Spleen (tissue), 11 donors: ENCODE data around the gene RRAS2. TPM values are rescaled to one million over a fixed set of nuclear protein-coding genes. Genes with fewer than 3 reads are reported as not detected.

Experiments used
- DNase-seq: peaks from one replicate; pipeline ENCODE4 v3.0.0-alpha.2; 2020
- H3K27ac ChIP-seq, 8 donors: fragments of 200-600 bp; sonication (generic) in 7 of 8; 1 replicate in 4 of 8; 2 replicates in 4 of 8; pipeline versions ENCODE4 v1.5.0 to v1.8.0; 2016 to 2021; ENCODE audit warnings: inconsistent platforms in 4 of 8, mild to moderate bottlenecking in 4 of 8, moderate library complexity in 1 of 8
- H3K27me3 ChIP-seq, 7 donors: fragments of 200-600 bp; sonication (generic) in 6 of 7; replicated peaks in 1 of 7; 1 replicate in 4 of 7; 2 replicates in 3 of 7; pipeline versions ENCODE4 v1.5.0 to v1.8.0; 2016 to 2021; ENCODE audit warnings: inconsistent platforms in 3 of 7, mild to moderate bottlenecking in 1 of 7
- H3K36me3 ChIP-seq, 6 donors: fragments of 200-600 bp; sonication (generic) in 5 of 6; 1 replicate in 4 of 6; 2 replicates in 2 of 6; pipeline versions ENCODE4 v1.5.0 to v1.8.0; 2016 to 2021; ENCODE audit warnings: inconsistent platforms in 2 of 6
- H3K4me1 ChIP-seq, 6 donors: fragments of 200-600 bp; sonication (generic) in 5 of 6; 1 replicate in 3 of 6; 2 replicates in 3 of 6; pipeline versions ENCODE4 v1.5.0 to v1.8.0; 2016 to 2021; ENCODE audit warnings: inconsistent platforms in 3 of 6
- H3K4me3 ChIP-seq, 8 donors: fragments of 200-600 bp; sonication (generic) in 7 of 8; 1 replicate in 4 of 8; 2 replicates in 4 of 8; pipeline versions ENCODE4 v1.5.0 to v1.8.0; 2016 to 2021; ENCODE audit warnings: inconsistent platforms in 4 of 8, mild to moderate bottlenecking in 4 of 8, moderate library complexity in 2 of 8
- H3K9me3 ChIP-seq, 8 donors: fragments of 200-600 bp; sonication (generic) in 7 of 8; 1 replicate in 4 of 8; 2 replicates in 4 of 8; pipeline versions ENCODE4 v1.5.0 to v1.8.0; 2016 to 2021; ENCODE audit warnings: inconsistent platforms in 4 of 8
- CTCF ChIP-seq, 11 experiments: fragments of 200-600 bp in 7 of 11; fragments of 450-650 bp in 4 of 11; sonication (generic) in 4 of 11; IDR thresholded peaks in 8 of 11; conservative IDR thresholded peaks in 3 of 11; 1 replicate in 7 of 11; 2 replicates in 4 of 11; pipeline versions ENCODE4 v1.4.0 to v1.8.0; 2016 to 2021; ENCODE audit warnings: antibody characterized with exemption in 11 of 11, inconsistent platforms in 4 of 11, mild to moderate bottlenecking in 1 of 11
- POLR2A ChIP-seq, 3 donors: fragments of 450-650 bp; IDR thresholded peaks; one replicate each; pipeline ENCODE4 v1.5.1; 2017; ENCODE audit warnings: antibody characterized with exemption in 3 of 3, mild to moderate bottlenecking in 1 of 3
- POLR2AphosphoS5 ChIP-seq, 3 donors: sonication (generic); formaldehyde crosslinking; IDR thresholded peaks; one replicate each; pipeline ENCODE4 v1.5.1; 2017; ENCODE audit warnings: antibody characterized with exemption in 3 of 3
- WGBS, 5 donors: extraction: QIAGEN DNeasy Blood & Tissue Kit in 3 of 5; methylation state at CpG; one replicate each; pipeline versions ENCODE4 v1.1.5 to v1.1.7; 2013 to 2018; 5-methylcytosine and 5-hydroxymethylcytosine counted together
- intact Hi-C: fragments of 100-400 bp; cut with DNase I; formaldehyde crosslinking; loops from one replicate; pipeline ENCODE4 v1.15.0; 2023; ENCODE audit warnings: low total_unique reads
- polyA plus RNA-seq, 3 donors: library from polyadenylated mRNA; stranded (reverse); fragments of 200-250 nt; gene quantifications; one replicate each; pipeline ENCODE4 v1.2.1, GENCODE V29; 2013
- total RNA-seq, 7 donors: library from RNA; depleted of rRNA in 3 of 7; stranded (reverse); fragments of >200 nt in 3 of 7; fragmentation: NEBNext Ultra II Directional in 4 of 7; extraction: Animal tissue kit (Norgen Biotek cat#: 25700) in 4 of 7; gene quantifications; one replicate each; pipeline versions ENCODE4 v1.1.0 to v1.2.1, GENCODE V29; 2016 to 2021
- donor health status: healthy with polysubstance abuse.
- donor health status: DM: no; HTN: no; CAD: no; lungs with moderate emphysema.
- donor health status: DM: no; HTN: no; CAD: no.
- donor health status: Bipolar disorder and iron deficiency.
- donor health status: healthy.
- donor health status: DM: no; HTN: no; CAD: no.
- donor health status: DM: yes; HTN: yes; CAD: no.

Gene RRAS2
- total and polyA plus RNA-seq, 10 donors, result 23.7 to 45.8 (median 36.9) TPM

DNA sequence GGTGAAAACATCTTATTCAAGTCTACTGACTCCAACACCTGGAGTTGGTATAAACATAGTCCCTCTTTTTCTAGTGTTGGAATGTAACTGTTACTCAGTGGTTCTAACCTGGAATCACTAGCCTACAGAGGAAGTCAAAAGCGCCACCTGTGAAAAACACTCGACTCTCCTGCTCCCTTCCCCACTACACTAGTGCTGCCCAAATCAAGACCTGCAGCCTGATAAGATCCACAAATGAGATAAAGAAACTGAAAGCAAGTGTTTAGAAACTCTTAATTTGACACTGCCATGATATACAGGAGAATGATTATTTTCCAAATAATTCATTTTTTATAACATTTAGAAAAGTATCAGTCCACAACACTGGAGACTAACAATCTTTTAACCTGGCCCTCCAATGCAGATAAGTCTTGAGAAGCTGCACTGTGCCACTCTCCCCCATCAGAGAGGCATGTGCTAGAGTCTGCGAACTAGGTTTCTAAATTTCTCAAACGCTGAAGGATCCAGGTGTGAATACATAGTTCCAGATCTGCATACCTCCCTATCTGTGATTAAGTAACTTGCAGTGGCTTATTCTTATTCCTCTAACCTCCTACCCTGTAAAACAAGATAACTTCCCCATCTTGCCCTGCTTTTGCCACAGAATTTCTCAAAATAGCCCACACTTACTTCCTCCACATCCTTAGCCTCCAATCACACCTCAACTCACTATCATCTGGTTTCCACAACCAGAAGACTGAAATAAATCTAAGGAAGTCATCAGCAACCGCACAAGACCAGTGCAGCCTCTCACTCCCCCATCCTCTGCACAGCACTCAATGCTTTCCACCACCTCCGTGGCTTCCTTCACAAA lies 88.1 kb downstream of the RRAS2 start:
- DNase-seq, result peak; percentile 58
- intact Hi-C loops, result no loop called here
- TF ChIP-seq CTCF (IDR thresholded peaks at IDR 0.05 in 8 of 11, conservative IDR thresholded peaks at IDR 0.05 in 3 of 11) (no peak), POLR2A (IDR thresholded peaks at IDR 0.05) (no peak), POLR2AphosphoS5 (IDR thresholded peaks at IDR 0.05) (no peak)
- peaks cover 0 to 9% (median 0%) of the 10 kb centered on the region in 6 donors for H3K36me3 ChIP-seq
- H3K27ac ChIP-seq, result peak overlapping the region in 5 of 8 donors; percentile 4 to 50 (median 36)
- no peaks in the 10 kb centered on the region for H3K27me3 ChIP-seq
- H3K9me3 ChIP-seq, result no peaks in the 10 kb centered on the region
- whole genome bisulfite sequencing, 5 donors, result 18 to 36% (median 26%) methylated on average over 6 of the region's 6 CpGs
- H3K4me3 ChIP-seq, result no peak overlapping the region
- peaks cover 12 to 33% (median 24%) of the 10 kb centered on the region in 6 donors for H3K4me1 ChIP-seq

GRCh38 chr11:14269692-14270573 lies 89.0 kb downstream of the RRAS2 start:
- no peak overlapping the region for H3K4me3 ChIP-seq
- TF ChIP-seq CTCF (IDR thresholded peaks at IDR 0.05 in 8 of 11, conservative IDR thresholded peaks at IDR 0.05 in 3 of 11), result no peak
- intact Hi-C loops, result no loop called here
- H3K4me1 ChIP-seq, result peaks cover 12 to 33% (median 24%) of the 10 kb centered on the region in 6 donors
- WGBS, 5 donors, result 58 to 72% (median 68%) methylated on average over 5 of the region's 5 CpGs
- H3K9me3 ChIP-seq, result no peaks in the 10 kb centered on the region
- H3K36me3 ChIP-seq, result peaks cover 0 to 19% (median 0%) of the 10 kb centered on the region in 6 donors
- H3K27ac ChIP-seq, result peak overlapping the region in 2 of 8 donors; percentile 36 to 50
- H3K27me3 ChIP-seq, result no peaks in the 10 kb centered on the region
- no peak for DNase-seq

DNA sequence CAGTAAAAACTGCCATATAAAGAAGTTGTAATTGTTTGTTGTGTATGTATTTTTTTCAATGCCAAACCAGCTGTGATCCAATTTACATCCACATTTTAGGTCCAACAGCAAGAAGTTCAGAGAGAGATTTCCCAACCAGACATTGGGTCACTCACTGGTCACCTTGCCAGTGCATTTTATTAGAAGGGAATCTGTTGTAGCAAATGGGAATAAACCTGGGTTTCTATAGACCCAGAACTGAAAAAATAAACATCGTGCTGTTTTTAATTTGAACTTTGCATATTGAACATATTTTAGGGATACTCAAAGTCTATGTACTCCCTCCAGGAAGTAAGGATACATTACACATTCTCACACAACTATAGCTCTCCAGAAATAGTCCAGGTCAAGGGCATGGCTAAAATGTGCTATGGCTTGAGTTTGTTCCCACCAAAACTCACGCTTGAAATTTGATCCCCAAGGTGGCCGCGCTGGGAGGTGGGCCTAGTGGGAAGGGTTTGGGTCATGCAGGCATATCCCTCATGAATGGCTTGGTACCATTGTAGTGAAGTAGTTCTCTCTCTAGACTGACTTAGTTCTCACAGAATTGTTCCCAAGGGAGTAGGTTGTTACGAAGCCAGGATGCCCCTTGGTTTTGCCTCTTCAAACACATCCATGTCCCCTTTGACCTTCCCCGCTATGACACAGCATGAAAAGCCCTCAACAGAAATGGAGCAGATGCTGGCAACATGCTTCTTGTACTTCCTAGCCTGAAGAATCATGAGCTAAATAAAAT lies 90.9 kb downstream of the RRAS2 start:
- WGBS, 5 donors, result 86 to 93% (median 92%) methylated on average over 6 of the region's 6 CpGs
- Histone ChIP-seq H3K4me3 (no peak overlapping the region), H3K27ac (no peak overlapping the region), H3K9me3 (no peaks in the 10 kb centered on the region), H3K36me3 (peaks cover 0 to 16% (median 0%) of the 10 kb centered on the region in 6 donors), H3K27me3 (no peaks in the 10 kb centered on the region), H3K4me1 (peaks cover 12 to 33% (median 24%) of the 10 kb centered on the region in 6 donors)
- peak; percentile 25 for DNase-seq
- TF ChIP-seq POLR2A (IDR thresholded peaks at IDR 0.05), result no peak
- no peak for TF ChIP-seq CTCF (IDR thresholded peaks at IDR 0.05 in 8 of 11, conservative IDR thresholded peaks at IDR 0.05 in 3 of 11)
- TF ChIP-seq POLR2AphosphoS5 (IDR thresholded peaks at IDR 0.05), result no peak
- intact Hi-C loops, result no loop called here
